GM18870 (cell line): Measurements from ENCODE around the gene PPP1R1A.

Experiments used
- ATAC-seq: cut with Tn5 transposase; IDR thresholded peaks from one replicate; pipeline ENCODE4 v1.9.1; 2021; ENCODE audit warnings: moderate library complexity; ENCODE audit not compliant: unreplicated experiment

Gene PPP1R1A

DNA sequence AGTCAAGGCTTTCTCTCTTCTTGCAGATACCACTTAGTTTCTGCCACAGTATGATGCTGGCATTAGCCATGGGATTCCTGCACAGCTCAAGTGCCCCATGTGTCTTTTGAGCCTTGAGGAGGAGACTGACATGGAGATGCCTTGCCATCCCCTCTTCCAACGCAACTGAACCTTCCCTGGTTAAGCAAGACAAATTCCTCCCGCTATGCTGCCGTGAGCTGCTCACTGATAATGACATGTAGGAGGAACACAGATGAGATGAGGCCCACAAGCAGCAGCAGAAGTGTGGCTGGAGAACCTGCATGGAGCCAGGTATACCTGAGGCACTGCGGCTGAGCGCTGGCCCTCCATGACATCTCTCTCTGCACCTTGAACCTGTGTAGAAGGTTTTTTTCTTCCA is 15.4 kb upstream of the PPP1R1A start:
- no peak for ATAC-seq

DNA sequence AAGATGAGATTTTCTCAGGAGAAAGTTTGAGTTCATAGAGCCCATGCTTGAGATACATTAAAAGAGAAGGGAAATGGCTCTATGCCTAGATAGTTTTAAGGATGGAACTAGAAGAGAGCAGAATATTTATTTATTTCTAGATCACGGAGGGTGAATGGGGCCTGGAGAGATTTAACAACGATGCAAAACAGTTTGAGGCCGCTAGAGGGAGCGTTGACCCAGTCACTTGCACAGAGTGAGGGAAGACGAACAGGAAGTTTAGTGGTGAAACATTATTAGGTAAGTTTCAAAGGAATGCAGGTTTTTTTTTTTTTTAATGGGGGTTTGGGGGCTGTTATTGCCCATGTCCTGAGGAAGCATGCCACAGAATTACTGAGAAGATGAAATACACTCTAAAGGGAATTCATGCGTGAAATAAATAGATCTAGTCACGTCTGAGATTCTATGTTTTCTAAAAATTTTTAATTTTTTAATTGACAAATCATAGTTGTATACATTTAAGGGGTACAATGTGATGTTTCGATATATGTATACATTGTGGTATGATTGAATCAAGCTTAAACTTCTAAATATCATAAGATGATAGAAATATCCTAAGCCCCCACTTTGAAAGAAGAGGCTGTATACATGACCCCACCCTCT is 14.8 kb upstream of the PPP1R1A start:
- ATAC-seq: peak; percentile 92

DNA sequence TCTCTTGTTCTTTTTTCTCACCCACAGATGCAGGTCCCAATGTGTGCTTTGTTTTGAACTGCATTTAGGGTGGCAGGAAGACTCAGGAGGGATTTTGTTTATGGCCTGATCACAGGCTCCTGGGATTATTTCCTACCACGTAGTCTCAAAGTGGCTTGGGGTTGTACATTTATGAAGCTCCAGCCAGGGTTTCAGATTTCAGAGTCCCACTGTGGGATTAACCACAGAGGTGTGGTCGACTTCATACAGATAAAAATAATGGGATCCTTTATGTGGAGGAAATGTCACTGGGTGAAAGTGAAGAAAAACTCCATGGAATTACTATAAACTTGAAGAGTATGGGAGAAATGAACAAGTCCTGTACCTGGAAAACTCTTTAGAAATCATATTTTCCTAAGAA is 14.2 kb upstream of the PPP1R1A start:
- ATAC-seq: no peak

DNA sequence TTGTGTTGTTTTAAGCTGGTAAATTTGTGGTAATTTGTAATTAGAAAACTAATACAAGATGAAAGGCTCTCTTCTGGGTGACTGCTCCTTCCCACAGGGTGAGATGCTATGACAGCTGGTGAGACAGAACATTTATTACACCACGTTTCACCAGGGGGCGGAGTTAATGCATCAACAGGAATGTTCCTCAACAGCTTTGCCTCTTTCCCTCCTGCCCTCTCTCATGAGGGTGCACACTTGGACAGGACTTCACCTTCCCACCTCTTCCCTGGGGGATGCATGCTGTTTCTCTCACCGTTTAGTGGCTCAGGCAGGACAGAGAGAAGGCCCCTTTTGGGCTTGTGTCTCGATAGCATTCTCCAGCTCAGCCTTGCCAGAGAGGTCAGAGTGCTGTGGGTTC is 13.4 kb upstream of the PPP1R1A start:
- ATAC-seq: no peak

DNA sequence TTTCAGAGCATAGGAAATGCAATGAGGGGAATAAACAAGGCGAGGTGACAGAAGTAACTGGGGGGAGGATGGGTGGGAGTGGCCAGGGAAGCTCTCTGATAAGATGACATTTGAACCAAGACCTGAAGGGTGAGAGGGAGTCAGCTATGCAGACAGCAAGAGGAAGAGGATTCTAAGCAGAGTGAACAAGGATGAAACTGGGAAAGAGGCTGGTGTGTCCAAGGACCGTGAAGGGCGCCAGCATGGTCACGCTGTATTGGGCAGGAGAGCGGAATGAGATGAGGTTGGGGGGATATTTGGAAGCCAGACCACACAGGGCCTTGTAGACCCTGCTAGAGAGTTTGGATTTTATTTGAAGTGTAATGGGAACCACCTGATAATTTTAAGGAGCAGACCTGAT is 10.5 kb upstream of the PPP1R1A start:
- ATAC-seq: no peak

DNA sequence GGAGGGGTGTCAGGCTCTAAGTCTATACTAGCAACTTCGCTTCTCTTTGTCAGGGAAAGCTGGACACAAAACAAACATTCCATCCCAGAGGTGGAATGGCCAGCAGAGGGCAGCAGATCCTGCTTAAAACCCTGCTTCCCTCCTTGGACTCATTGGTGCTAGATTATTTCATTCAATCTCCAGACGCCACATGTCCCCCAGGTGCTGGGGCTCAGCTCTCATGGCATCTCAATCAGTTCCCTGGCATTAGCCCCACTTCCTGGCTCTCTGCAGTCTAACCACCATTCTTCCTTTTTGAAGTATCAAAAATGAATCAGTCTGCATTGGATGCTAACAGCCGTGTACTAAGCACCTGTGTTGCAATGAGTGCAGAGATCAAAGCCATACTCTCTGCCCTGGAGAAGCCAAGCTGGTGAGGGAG is 8.1 kb upstream of the PPP1R1A start:
- no peak for ATAC-seq

DNA sequence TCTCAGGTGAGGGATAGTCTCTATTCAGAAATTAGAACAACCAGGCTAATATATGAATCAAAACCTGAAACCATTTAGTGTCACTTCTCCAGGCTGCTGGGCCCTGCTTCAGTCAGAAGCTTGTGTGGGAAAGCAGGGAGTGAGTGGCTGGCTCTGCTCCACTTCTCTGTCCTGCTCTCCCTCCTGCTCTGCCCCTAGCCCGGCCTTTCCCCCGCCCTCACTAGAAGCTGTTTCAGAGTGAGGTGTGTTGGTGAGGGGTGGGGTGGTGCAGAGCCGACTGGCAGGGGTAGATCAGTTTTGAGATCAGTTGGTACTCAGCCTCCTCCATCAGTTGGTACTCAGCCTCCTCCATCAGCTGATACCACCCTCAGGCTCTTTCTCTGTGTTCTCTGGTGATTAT is 7.0 kb upstream of the PPP1R1A start:
- ATAC-seq: no peak

DNA sequence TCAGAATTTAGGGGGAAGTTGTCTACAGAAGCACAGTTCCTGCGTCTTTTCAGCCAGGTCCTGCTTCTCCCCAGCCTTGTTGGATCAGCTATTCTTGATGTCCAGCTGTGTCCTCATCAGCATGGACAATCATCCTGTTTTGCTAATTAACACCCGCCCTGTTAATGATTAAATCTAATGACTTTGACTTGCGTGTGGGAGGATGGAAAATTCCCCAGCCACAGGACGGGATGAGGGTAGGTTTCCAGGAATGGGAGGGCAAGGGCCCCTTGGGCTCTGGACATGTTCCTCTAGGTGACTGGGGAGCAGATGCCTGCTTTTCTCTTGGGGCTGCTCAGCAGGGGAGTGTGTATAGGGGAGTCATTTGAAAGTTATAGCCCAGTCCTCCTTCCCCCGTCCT is 5.3 kb upstream of the PPP1R1A start:
- no peak for ATAC-seq

DNA sequence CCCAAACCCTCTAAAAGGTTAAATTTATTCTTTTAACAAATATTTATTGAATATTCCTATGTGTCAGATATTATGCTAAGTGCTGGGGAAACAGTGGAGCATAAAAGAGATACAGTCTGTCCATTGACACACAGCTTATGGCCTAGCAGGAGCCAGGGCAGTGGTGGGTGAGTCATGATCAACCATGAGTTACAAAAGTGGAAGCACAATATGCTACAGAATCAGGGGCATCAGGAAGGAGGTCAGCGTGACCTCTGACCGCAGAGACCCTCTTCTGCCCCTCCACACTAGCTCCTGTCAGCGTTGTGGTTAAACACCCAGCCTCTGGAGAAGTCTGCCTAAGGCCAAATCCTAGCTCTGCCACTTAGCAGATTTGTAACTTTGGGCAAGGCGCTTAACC is 4.7 kb upstream of the PPP1R1A start:
- no peak for ATAC-seq

DNA sequence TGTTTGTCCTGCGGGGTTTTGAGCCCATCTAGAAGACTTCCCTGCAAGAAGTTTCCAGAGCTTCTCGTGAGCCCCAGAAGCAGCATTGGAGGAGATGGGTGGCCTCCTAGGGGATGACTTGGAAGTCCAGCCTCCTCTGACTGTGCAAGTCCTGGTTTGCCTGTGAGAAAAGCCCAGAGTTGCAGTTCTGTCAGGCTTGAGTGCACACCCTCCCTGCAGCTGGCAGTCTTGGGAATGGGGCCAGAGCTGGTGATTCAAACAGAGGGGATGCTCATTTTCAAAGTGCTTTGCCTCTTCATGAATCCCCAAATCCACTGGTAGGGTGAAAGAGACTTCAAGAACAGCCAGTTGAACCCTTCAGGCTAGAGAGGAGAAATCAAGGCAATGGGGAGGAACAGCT is 3.9 kb upstream of the PPP1R1A start:
- ATAC-seq: no peak

DNA sequence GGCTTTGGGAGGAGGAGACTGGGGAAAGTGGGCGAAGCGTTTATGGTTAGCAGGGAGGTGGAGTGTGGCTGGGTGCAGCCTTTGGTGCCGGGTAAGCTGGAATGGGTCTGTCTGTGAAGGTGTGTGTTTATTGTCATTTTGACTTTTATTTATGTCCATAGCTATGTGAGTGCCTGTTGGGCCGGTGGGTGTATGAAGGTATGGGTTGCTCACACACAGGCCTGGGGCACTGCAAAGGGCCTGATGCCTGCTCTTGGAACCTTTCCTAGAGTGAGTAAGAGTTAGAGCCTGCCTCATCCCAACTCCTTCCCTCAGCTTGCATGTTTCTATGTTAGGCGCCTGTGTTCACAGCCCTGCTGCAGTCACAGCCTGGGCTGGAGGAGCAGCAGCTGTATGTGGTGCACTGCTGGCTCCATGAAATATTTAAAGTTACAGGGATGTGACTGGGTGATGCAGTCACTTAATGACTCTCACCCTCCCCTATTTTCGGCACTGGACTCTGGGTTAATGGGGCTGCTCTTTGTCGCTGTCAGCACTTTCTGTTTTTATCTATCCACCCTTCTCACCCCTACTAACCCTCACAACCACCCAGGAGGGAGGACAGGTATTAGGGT is 2.6 kb upstream of the PPP1R1A start:
- ATAC-seq: no peak

DNA sequence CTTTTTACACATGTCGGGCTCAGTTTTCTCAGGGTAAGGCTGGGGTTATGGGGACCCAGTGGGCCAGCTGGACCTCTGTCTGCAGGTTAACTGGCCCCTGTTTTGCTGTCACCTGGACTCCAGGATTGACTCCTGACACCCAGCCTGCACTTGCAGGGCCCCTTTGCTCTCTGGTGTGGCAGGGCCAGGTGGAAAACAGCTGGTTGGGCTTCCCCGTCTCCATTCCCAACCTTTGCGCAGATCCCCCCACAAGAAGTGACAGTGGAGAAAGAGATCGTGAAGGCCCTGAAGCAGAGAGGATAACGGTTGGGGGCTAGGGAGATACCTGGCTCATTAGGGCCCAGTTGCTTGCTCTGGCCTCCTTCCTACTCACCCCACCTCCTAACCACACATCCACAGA is 1.5 kb upstream of the PPP1R1A start:
- no peak for ATAC-seq

DNA sequence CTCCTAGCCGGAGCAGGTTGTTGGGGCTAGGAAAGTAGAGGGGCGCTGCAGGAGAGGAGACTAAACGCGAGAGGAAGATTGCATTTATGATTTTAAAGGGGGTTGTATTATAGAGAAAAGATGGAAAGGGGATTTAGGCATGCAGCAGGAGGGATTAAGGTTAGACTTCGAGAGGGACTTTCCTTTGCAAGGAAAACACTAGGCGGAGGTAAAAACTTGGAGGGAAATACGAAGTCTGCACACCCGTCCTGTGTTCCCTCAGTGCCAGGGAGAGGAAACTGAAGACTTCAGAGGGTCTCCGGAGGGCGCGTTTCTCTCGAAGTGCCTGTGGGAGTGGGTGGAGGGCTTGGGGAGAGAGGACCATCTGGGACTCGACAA is 420 bp upstream of the PPP1R1A start:
- no peak for ATAC-seq

DNA sequence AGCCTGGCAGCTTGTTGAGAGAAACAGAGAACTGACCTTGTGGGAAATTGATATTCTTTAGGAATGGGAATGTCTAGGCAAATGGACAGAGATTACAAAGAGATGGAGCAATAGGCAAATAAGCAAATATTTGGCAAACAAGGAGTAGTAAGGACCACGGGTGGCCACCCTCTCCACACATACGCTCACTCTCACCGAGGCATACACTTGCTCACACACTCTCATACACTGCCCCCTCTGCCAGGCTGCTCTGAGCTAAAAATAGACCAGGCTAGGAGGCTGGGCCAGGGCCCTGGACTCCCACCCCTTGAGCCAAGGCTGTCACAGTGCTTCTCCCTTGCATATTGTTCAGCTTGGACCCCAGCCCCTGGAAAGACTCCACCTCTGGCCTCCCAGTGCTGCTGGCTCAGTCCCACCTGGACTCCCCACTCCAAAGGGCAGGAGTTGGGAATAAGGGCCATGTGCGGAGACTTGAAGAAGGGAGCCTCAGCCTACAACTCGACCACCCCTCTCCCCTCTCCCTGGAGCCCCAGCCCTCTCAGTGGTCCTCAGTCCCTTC is 1.1 kb downstream of the PPP1R1A start:
- no peak for ATAC-seq

DNA sequence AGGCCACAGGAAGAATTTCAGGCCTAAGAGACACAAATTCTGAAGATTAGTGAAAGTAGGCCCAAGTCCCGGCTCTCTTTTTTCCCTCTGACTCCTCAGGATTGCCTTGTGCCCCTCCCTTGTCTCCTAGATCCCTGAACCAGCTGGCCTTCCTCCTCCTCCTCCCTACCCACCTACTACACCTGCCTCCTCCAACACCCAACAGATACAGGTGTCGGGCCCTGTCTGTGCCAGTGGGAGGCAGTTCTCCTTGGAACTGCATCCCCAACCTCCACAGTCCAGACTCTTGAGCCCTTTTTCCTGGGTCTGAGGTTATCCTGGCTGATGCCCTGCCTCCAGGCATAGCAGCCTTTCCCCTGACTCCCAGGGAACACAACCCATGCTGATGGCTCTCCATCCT is 1.8 kb downstream of the PPP1R1A start:
- ATAC-seq: no peak

DNA sequence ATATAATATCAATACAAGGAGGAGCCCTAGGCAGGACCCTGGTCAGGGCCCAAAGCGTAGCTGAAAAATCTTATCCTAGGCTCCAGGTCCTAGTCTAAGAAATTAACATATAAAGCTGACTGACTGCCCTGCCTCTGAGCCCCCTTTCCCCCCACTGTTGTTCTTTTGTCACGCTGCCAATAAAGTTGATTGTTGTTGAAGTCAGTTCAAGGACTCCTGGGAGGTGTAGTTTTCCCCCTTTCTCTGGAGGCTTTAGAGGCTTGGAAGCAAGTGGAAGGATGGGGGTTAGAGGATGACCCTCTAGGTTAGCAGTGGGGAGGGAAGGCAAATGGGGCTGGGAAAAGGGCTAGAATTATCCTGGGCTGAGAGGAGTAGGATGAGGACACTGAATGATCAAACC is 3.2 kb downstream of the PPP1R1A start:
- ATAC-seq: no peak

DNA sequence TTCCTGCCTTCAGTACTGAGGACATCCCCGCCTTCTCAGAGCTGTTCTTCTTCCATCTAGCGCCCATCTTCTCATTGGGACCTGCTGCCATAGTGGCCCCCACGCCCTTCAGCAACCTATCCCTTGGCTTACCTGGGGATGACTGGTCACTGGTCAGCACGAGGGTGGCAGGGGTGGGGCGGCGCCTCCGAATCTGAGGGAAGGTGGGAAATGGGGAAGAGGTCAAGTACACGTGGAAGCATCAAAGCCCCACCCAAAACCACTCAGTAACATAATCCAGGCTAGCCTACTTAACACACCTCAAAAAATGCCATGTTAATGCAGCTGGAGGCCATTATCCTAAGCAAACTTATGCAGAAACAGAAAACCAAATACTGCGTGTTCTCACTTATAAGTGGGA is 4.3 kb downstream of the PPP1R1A start:
- no peak for ATAC-seq

DNA sequence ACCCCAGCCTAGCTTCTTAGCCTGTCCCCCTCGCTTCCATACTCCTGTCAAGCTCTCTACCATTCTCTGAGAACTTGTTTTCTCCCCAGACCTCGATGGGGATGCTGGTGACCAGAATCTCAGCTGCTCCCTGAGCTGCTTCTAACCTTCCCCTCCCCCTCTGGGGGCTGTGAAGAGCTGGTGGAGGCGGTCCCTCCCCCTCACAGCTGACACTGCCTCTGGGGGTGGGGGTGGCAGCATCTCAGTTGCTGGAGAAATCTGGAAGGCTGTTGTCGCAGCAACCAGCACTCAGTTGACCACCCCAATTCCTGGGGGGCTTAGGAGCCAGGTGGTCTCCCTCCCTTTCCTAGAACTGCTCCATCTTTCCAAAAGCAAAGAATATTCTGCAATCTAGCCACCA is 4.7 kb downstream of the PPP1R1A start:
- ATAC-seq: no peak

DNA sequence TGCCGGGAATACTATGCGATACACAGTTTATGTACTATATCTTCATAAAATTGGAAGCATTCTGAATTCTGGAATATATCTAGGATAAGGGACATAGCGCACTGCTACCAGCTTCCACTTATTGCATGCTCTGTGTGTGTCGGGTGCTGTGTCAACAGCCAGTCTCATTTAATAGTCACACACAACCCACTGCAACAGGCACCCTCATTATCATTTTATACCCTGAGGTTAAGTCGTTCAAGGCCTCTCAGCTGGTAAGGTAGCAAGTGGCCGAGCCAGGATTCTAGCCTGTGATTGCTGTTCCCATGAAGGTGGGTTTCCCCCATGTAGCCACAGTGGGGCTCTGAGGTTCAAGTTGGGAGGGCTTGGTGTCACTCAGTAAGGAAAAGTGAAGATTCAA is 7.0 kb downstream of the PPP1R1A start:
- ATAC-seq: no peak

DNA sequence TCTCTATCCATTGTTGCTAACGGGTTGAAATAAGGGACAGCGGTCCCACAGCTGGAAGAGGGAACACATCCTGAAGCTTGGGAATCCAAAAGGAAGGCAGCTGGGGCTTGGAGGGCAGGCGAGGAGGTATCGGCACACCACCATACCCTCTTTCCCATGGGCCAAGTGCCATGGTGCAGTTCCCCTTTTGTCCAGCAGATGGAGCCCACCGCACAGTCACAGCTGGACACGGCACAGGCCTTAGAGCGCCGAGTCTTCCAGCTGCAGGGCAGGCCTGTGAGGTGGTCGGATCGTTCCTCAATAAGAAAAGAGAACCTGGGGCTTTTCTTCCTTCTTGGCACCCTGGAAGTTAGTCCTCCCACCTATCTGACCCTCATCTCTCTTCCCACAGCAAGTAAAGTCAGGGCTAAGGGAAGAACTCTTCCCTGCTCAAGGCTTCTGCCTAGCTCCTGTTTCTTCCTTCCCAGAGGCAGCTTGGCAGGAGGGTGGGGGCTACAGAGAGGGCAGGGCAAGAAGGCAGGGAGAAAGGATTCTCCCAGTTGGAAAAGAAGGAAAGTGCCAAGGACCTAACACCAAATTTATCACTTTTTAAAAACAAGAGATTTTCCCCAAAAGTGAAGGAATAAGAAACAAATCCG is 8.6 kb downstream of the PPP1R1A start:
- ATAC-seq: peak; percentile 91

DNA sequence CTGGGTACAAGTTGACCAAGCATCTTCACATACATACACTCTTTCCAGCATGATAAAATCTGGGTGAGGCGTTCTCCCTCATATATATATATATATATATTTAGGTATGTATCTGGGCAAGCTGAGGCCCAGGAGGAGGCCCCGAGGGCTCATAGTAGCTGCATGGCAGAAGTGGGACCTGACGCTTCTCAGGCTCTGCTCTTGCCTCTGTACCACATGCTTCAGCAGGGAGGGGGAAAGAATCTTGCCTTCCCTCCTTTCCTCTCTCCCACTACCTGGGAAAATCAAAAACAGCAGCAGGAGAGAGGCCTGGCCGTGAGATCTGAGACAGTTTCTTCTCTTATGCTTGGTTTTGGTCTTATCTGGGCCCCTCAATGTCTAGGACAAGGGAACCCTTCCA is 9.2 kb downstream of the PPP1R1A start:
- peak; percentile 22 for ATAC-seq

DNA sequence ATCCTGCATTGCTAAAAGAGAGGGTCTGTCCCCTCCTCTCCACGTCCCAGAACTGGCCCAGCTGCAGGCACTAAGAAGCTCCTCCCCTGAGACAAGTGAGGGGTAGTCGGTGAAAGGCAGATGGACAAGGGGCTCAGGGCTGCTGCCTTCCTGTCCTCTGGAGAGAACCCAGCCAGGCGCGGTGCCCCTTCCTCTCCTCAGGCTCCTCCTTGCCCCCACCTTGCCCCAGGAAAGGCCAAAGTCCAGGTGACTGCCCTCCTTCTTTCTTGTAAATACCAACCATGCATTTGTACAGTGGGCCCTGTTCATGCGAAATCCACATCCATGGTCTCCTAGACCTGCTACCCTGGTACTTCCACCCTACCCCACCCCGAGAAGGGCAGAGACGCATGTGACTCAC is 9.7 kb downstream of the PPP1R1A start:
- no peak for ATAC-seq
